Measurements from ENCODE around the gene TUBA1C.
"Not testable (repeated sequence)": the region's sequence is repeated elsewhere in the genome, so short reads cannot be mapped to it uniquely, and the experiment has no call there.

Gene TUBA1C

DNA sequence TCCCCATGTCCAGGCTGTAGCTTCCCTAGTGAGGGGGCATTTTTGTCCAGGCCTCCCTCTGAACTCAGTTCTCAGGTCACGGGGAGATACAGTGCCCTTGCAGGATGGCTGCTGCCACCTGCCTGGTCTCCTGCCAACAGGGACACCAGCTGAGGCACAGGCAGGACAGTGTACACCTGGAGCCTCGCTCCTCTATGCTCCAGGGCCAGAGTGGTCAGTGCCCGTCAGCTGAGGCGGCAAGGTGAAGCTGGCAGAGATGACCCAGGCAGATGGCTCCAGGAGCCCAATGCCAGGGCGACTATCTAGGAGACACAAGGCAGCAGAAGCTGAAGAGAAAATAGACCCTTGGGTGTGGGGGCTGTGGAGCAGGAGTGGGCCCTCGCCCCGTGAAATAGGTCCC lies 12.6 kb downstream of the TUBA1C start:
- DNase-seq (ENCODE audit: low read depth): no peak
- H3K4me3 ChIP-seq (ENCODE audit: control insufficient read depth, low read depth, low read length): no peak overlapping the region
- TF ChIP-seq, protein P1, sequence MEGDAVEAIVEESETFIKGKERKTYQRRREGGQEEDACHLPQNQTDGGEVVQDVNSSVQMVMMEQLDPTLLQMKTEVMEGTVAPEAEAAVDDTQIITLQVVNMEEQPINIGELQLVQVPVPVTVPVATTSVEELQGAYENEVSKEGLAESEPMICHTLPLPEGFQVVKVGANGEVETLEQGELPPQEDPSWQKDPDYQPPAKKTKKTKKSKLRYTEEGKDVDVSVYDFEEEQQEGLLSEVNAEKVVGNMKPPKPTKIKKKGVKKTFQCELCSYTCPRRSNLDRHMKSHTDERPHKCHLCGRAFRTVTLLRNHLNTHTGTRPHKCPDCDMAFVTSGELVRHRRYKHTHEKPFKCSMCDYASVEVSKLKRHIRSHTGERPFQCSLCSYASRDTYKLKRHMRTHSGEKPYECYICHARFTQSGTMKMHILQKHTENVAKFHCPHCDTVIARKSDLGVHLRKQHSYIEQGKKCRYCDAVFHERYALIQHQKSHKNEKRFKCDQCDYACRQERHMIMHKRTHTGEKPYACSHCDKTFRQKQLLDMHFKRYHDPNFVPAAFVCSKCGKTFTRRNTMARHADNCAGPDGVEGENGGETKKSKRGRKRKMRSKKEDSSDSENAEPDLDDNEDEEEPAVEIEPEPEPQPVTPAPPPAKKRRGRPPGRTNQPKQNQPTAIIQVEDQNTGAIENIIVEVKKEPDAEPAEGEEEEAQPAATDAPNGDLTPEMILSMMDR (conservative IDR thresholded peaks at IDR 0.05; ENCODE audit: control insufficient read depth, insufficient read depth, low read depth, low read length): no peak

DNA sequence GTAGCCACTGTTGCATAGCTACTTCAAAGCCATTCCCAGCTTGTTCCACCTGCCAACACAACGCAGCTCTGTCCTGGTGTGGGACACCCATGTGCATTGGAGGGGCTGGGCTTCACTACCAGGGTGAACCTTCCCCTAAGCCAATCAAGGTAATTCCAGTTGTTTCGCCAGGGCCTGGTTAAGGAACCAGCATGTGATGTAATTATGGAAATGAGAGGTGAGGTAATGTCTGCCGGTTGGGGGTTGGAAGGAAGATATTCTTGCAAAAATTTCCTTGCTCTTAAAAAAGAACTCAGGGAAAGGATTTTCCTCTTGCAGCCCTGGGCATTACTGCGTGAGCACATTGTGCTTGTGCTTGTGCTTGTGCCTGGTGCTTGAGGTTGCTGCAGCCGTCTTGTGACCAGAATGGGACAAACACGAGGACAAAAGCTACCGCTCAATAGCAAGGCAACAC lies 14.9 kb downstream of the TUBA1C start:
- TF ChIP-seq, protein P1 (conservative IDR thresholded peaks at IDR 0.05; ENCODE audit: control insufficient read depth, insufficient read depth, low read depth, low read length): no peak
- DNase-seq (ENCODE audit: low read depth): no peak
- no peak overlapping the region for H3K4me3 ChIP-seq (ENCODE audit: control insufficient read depth, low read depth, low read length)

DNA sequence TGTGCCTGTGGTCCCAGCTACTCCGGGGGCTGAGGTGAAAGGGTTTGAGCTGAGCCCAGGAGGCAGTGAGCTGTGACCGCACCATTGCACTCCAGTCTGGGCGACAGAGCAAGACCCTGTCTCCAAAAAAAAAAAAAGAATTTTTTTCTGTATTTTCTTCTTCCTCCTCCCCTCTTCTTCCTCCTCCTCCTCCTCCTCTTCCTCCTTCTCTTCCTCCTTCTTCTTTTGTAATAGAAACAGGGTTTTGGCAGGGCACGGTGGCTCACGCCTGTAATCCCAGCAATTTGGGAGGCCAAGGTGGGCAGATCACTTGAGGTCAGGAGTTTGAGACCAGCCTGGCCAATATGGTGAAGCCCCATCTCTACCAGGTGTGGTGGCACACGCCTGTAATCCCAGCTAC lies 15.7 kb downstream of the TUBA1C start:
- not testable (repeated sequence) for H3K4me3 ChIP-seq (ENCODE audit: control insufficient read depth, low read depth, low read length); DNase-seq (ENCODE audit: low read depth)

DNA sequence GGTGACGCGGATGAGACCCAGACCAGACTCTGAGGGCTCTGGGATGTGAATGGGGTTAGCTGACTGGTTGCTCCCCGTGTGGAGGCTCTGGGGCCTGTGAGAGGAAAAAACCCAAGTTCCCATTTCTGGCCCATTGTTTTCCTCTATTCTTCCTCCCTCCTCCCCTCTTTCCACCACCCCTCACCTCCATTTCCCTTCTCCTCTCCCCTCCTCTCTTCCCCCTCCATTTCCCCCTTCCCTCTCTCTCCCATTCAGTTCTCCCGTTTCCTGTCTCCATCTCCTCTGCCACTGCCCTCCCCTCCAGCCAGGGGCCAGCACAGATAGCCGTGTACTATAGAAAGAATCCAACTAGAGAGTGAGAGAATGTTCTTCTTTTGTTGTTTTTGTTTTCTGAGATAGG lies 17.4 kb downstream of the TUBA1C start:
- TF ChIP-seq, protein P1 (conservative IDR thresholded peaks at IDR 0.05; ENCODE audit: control insufficient read depth, insufficient read depth, low read depth, low read length): no peak
- DNase-seq (ENCODE audit: low read depth): no peak
- H3K4me3 ChIP-seq (ENCODE audit: control insufficient read depth, low read depth, low read length): no peak overlapping the region

DNA sequence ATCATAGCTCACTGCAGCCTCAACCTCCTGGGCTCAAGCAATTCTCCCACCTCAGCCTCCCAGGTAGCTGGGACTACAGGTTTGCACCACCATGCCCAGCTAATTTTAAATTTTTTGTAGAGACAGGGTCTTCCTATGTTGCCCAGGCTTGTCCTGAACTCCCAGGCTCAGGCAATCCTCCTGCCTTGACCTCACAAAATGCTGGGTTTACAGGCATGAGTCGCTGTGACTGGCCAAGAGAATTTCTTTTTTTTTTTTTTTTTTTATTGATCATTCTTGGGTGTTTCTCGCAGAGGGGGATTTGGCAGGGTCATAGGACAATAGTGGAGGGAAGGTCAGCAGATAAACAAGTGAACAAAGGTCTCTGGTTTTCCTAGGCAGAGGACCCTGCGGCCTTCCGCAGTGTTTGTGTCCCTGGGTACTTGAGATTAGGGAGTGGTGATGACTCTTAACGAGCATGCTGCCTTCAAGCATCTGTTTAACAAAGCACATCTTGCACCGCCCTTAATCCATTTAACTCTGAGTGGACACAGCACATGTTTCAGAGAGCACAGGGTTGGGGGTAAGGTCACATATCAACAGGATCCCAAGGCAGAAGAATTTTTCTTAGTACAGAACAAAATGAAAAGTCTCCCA lies 18.0 kb downstream of the TUBA1C start:
- peak; percentile 32 for DNase-seq (ENCODE audit: low read depth)
- not testable (repeated sequence) for H3K4me3 ChIP-seq (ENCODE audit: control insufficient read depth, low read depth, low read length)

DNA sequence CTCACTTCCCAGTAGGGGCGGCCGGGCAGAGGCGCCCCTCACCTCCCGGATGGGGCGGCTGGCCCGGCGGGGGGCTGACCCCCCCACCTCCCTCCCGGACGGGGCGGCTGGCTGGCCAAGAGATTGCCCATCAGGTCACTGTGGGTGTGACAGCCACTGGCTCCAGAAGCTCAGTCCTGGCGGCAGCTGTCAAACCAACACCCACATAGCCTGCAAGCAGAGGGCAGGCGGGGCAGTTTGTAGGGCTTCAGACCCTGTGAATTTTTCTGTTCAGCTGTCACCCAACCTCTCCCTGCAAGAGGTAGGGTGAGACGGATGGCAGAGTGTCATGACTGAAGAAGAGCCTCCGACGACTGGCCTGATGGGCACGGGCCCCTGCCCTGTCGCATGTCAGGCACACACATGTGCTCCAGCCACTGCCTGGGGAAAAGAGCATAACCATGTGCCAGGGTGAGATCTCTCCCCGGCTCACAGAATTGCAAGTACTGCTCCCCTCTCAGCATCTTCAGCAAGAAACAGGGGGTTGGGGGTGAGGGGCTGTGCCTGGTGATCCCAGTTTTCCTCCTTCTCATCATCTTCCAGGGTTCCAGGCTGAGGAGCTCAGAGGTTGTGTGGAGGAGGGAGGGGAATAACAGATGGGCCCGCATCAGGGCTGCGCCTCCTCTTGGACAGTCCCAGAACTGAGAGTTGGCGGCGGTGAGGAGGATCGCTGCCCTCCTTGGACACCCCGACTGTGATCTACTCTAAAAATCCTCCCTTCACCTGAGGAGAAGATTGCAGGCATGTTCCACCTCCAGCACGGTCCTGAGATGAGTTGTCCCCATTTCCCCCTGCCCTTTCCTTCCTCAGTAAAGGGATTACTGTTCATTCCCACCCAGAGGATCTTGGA lies 18.9 kb downstream of the TUBA1C start:
- no peak overlapping the region for H3K4me3 ChIP-seq (ENCODE audit: control insufficient read depth, low read depth, low read length)
- TF ChIP-seq, protein P1 (conservative IDR thresholded peaks at IDR 0.05; ENCODE audit: control insufficient read depth, insufficient read depth, low read depth, low read length): peak; percentile 17
- DNase-seq (ENCODE audit: low read depth): no peak

DNA sequence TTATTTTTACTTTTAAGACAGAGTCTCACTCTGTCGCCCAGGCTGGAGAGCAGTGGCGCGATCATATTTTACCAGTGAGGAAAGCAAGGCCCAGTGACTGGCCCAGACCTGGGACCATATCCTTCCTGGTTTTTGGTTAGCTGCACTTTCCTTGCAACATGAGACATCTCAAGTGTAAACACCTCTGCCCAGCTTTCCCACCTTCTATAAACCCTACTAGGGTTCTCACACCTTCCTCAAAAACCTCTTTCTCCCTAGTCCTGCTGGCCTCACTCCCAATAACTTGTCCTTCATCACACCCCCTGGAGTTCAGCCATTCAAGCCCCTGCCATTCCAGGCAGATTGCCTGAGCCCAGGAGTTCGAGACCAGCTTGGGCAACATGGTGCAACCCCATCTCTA lies 19.8 kb downstream of the TUBA1C start:
- no peak overlapping the region for H3K4me3 ChIP-seq (ENCODE audit: control insufficient read depth, low read depth, low read length)
- TF ChIP-seq, protein P1 (conservative IDR thresholded peaks at IDR 0.05; ENCODE audit: control insufficient read depth, insufficient read depth, low read depth, low read length): no peak
- no peak for DNase-seq (ENCODE audit: low read depth)

Data from fibroblast of mammary gland (primary cell).